Rectal smooth muscle tissue (tissue), 1 donor: ENCODE results near the gene MSL1.

Source experiments
- H3K27ac ChIP-seq: one replicate; pipeline ENCODE4 v1.7.0; 2013; ENCODE audit warnings: low read depth, low read length, inconsistent platforms
- H3K27me3 ChIP-seq: one replicate; pipeline ENCODE4 v1.7.0; 2013; ENCODE audit warnings: low read length; ENCODE audit not compliant: control insufficient read depth, insufficient read depth
- H3K36me3 ChIP-seq: one replicate; pipeline ENCODE4 v1.7.0; 2013; ENCODE audit warnings: low read length; ENCODE audit not compliant: control insufficient read depth, insufficient read depth
- H3K4me1 ChIP-seq: one replicate; pipeline ENCODE4 v1.7.0; 2013; ENCODE audit warnings: low read length; ENCODE audit not compliant: control insufficient read depth, insufficient read depth
- H3K4me3 ChIP-seq: one replicate; pipeline ENCODE4 v1.7.0; 2013; ENCODE audit warnings: low read length
- H3K9ac ChIP-seq: one replicate; pipeline ENCODE4 v1.7.0; 2013; ENCODE audit warnings: low read length

The MSL1 gene

DNA sequence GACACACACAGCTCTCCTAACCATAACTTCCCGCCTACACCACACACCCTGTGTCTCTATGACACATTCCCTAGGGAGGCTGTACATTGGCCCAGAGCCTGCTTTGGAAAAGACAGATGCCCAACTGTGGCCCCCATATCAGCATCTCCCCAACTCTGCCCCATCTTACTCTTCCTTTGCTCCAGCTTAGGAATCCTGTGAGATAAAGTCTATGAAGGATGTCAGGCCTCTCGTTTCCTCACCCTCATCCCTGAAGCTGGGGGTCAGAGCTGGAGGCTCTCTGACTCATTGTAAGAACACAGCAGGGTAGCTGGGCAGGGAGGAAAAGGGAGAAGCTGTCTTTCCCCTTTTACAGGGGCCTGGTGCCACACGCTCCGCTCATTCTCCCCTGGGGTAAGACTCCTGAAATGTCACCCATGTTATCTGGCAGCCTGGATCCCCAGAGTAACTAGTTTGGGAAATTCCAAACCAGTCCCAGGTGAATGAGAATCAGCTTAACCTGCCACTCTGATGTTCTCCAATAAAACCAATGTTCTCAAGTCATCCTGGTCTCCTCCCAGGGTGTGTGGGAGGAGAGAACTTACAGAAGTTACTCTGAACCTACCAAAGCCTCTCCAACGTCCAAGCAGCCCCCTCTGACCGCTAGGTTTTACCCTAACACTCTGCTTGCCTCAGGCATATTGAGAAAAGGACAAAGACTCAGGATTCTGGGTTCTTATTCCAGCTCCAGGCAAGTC, 58.3 kb downstream of the MSL1 start:
- peak overlapping the region; percentile 14 for H3K27ac ChIP-seq
- no peaks in the 10 kb centered on the region for H3K27me3 ChIP-seq
- H3K4me1 ChIP-seq: no peaks in the 10 kb centered on the region
- peak overlapping the region; percentile 17 for H3K4me3 ChIP-seq
- H3K9ac ChIP-seq: peak overlapping the region; percentile 24
- no peaks in the 10 kb centered on the region for H3K36me3 ChIP-seq

DNA sequence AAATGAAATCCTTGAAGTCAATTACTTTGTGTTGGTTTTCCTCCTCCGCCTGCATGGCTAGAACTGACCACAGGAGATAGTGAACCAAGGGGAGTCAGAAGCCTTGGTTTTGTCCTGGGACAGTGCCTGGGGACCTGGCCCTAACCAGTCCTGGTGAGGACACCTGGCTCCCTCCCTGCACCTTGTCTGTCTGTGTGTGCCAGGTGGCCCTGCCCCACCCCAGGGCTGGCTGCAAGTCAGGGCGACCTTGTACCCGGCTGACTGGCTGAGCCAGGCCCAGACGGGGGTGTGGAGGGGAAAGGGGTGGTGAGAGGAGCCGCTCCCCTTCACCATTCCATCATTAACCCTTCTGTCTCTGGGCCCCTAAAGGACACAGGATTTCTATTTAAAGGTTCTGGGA, 58.9 kb downstream of the MSL1 start:
- peak overlapping the region; percentile 24 for H3K9ac ChIP-seq
- H3K4me3 ChIP-seq: no peak overlapping the region
- no peaks in the 10 kb centered on the region for H3K27me3 ChIP-seq
- H3K36me3 ChIP-seq: no peaks in the 10 kb centered on the region
- H3K27ac ChIP-seq: peak overlapping the region; percentile 14
- no peaks in the 10 kb centered on the region for H3K4me1 ChIP-seq

DNA sequence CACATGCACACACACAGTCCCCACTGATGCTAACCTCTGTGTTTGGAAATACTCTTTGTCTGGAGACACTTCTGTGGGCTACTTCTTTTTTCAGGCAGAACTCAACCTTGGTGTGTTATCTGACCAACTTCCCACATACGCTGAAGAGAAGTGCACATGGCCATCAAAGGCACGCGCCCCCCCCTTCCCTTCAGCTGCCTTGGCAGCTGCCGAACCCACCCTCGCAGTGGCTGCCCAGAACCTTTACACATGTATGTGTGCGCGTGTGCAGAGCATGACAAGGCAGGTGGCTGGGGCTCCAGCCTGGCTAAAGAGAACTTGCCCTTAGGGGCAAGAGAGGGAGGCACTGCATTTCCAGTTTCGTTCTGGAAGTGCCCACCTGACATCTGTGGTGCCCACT, 59.4 kb downstream of the MSL1 start:
- Histone ChIP-seq H3K27ac (no peak overlapping the region), H3K4me3 (no peak overlapping the region), H3K27me3 (no peaks in the 10 kb centered on the region), H3K36me3 (no peaks in the 10 kb centered on the region), H3K4me1 (no peaks in the 10 kb centered on the region), H3K9ac (no peak overlapping the region)

DNA sequence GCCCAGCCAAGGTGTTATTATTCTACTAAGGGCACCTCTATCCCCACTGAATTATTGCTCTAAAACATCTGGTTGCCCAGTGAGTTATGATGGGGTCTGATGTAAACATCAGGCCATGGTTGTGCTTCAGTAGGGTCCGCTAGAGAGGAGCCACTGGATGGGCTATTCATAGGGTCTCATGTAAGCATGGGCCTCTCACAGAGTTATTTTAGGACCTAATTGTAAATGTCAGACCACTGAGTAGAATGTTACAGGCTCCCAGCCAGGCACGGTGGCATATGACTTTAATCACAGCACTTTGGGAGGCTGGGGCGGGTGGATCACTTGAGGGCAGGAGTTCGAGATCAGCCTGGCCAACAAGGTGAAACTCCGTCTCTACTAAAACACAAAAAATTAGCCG, 60.8 kb downstream of the MSL1 start:
- Histone ChIP-seq H3K36me3 (no peaks in the 10 kb centered on the region), H3K4me1 (no peaks in the 10 kb centered on the region), H3K4me3 (no peak overlapping the region), H3K9ac (no peak overlapping the region), H3K27ac (no peak overlapping the region), H3K27me3 (no peaks in the 10 kb centered on the region)
